H9 (cell line): ENCODE results near the gene AJUBA. TPM values are rescaled to one million over a fixed set of nuclear protein-coding genes. Genes with fewer than 3 reads are reported as not detected.

Experiments
- DNase-seq: peaks from one replicate; pipeline ENCODE4 v3.0.0-alpha.2; 2017
- H2AFZ ChIP-seq: one replicate; pipeline ENCODE4 v1.6.1; 2013; ENCODE audit warnings: mild to moderate bottlenecking, low read length, control low read depth, moderate library complexity
- H2AK5ac ChIP-seq: 2 replicates; pipeline ENCODE4 v1.6.1; 2013; ENCODE audit warnings: low read length, control low read depth, mixed read lengths; ENCODE audit not compliant: insufficient read length
- H2BK120ac ChIP-seq: one replicate; pipeline ENCODE4 v1.6.1; 2013; ENCODE audit warnings: low read depth, mild to moderate bottlenecking, low read length, control low read depth, inconsistent platforms; ENCODE audit not compliant: poor library complexity, severe bottlenecking
- H2BK12ac ChIP-seq: 2 replicates; pipeline ENCODE4 v1.6.1; 2013; ENCODE audit warnings: low read length, control low read depth, mixed read lengths, low read depth; ENCODE audit not compliant: insufficient read length
- H2BK15ac ChIP-seq: 2 replicates; pipeline ENCODE4 v1.6.1; 2013; ENCODE audit warnings: low read depth, low read length, control low read depth
- H2BK20ac ChIP-seq: one replicate; pipeline ENCODE4 v1.6.1; 2013; ENCODE audit warnings: low read depth, mild to moderate bottlenecking, low read length, control low read depth, inconsistent platforms; ENCODE audit not compliant: poor library complexity, severe bottlenecking
- H2BK5ac ChIP-seq: 2 replicates; pipeline ENCODE4 v1.6.1; 2013; ENCODE audit warnings: low read length, control low read depth, mixed read lengths; ENCODE audit not compliant: insufficient read length
- H3K14ac ChIP-seq: 2 replicates; pipeline ENCODE4 v1.6.1; 2013; ENCODE audit warnings: low read length, control low read depth; ENCODE audit not compliant: insufficient read depth
- H3K18ac ChIP-seq: 2 replicates; pipeline ENCODE4 v1.6.1; 2013; ENCODE audit warnings: low read depth, mild to moderate bottlenecking, mixed read lengths, low read length, control low read depth; ENCODE audit not compliant: insufficient read length
- H3K23ac ChIP-seq: 2 replicates; pipeline ENCODE4 v1.6.1; 2013; ENCODE audit warnings: low read length, control low read depth, mixed read lengths, low read depth; ENCODE audit not compliant: insufficient read length
- H3K23me2 ChIP-seq: 2 replicates; pipeline ENCODE4 v1.6.1; 2013; ENCODE audit warnings: low read depth, mild to moderate bottlenecking, mixed read lengths, low read length, control low read depth; ENCODE audit not compliant: insufficient read length, poor library complexity, severe bottlenecking
- H3K27ac ChIP-seq: 2 replicates; pipeline ENCODE4 v1.5.1; 2013; ENCODE audit warnings: low read length, control low read depth, mixed read lengths, low read depth; ENCODE audit not compliant: insufficient read length
- H3K27me3 ChIP-seq: 2 replicates; pipeline ENCODE4 v1.6.1; 2013; ENCODE audit warnings: low read length, control low read depth, inconsistent platforms; ENCODE audit not compliant: insufficient read depth
- H3K4ac ChIP-seq: 2 replicates; pipeline ENCODE4 v1.6.1; 2013; ENCODE audit warnings: low read depth, mild to moderate bottlenecking, control low read depth, inconsistent platforms, low read length, moderate library complexity
- H3K4me1 ChIP-seq: 2 replicates; pipeline ENCODE4 v1.6.1; 2013; ENCODE audit warnings: low read length, control low read depth, inconsistent platforms; ENCODE audit not compliant: insufficient read depth
- H3K4me2 ChIP-seq: 2 replicates; pipeline ENCODE4 v1.6.1; 2013; ENCODE audit warnings: low read length, control low read depth, mixed read lengths; ENCODE audit not compliant: insufficient read length, insufficient read depth
- H3K56ac ChIP-seq: 2 replicates; pipeline ENCODE4 v1.6.1; 2013; ENCODE audit warnings: low read depth, mild to moderate bottlenecking, mixed read lengths, low read length, control low read depth; ENCODE audit not compliant: insufficient read length
- H3K79me1 ChIP-seq: 2 replicates; pipeline ENCODE4 v1.6.1; 2013; ENCODE audit warnings: low read depth, mild to moderate bottlenecking, moderate library complexity, low read length, control low read depth, inconsistent platforms; ENCODE audit not compliant: insufficient read depth, poor library complexity, severe bottlenecking
- H3K79me2 ChIP-seq: 2 replicates; pipeline ENCODE4 v1.6.1; 2013; ENCODE audit warnings: low read length, control low read depth, inconsistent platforms; ENCODE audit not compliant: insufficient read depth
- H3K9ac ChIP-seq: 2 replicates; pipeline ENCODE4 v1.6.1; 2013; ENCODE audit warnings: low read length, control low read depth, mixed read lengths; ENCODE audit not compliant: insufficient read length; ENCODE audit errors: extremely low read depth
- H3K9me3 ChIP-seq: one replicate; pipeline ENCODE4 v1.6.1; 2013; ENCODE audit warnings: low read depth, low read length, inconsistent platforms; ENCODE audit not compliant: control insufficient read depth
- H3T11ph ChIP-seq: one replicate; pipeline ENCODE4 v1.6.1; 2013; ENCODE audit warnings: mild to moderate bottlenecking, low read length, control low read depth, inconsistent platforms
- H4K20me1 ChIP-seq: one replicate; pipeline ENCODE4 v1.6.1; 2013; ENCODE audit not compliant: control insufficient read depth, insufficient read length, insufficient read depth
- H4K5ac ChIP-seq: 2 replicates; pipeline ENCODE4 v1.6.1; 2013; ENCODE audit warnings: low read depth, mild to moderate bottlenecking, mixed read lengths, low read length, control low read depth; ENCODE audit not compliant: insufficient read length
- H4K8ac ChIP-seq: replicated peaks from 2 replicates; pipeline ENCODE4 v1.6.1; 2013; ENCODE audit warnings: low read length, control low read depth, mixed read lengths, low read depth; ENCODE audit not compliant: insufficient read length
- H4K91ac ChIP-seq: 2 replicates; pipeline ENCODE4 v1.6.1; 2013; ENCODE audit warnings: low read depth, mild to moderate bottlenecking, moderate library complexity, mixed read lengths, low read length, control low read depth; ENCODE audit not compliant: insufficient read length
- H3K27ac Mint-ChIP-seq, 3 experiments: 2 replicates in 2 of 3; 3 replicates in 1 of 3; pipeline ENCODE4 v1.8.0; 2020 to 2021; ENCODE audit warnings: mixed read lengths in 3 of 3, mild to moderate bottlenecking in 1 of 3, moderate library complexity in 1 of 3
- H3K27me3 Mint-ChIP-seq: 2 replicates; pipeline ENCODE4 v1.8.0; 2021; ENCODE audit warnings: low read depth, mild to moderate bottlenecking, moderate library complexity, mixed read lengths
- H3K36me3 Mint-ChIP-seq, 3 experiments: 2 replicates in 2 of 3; 3 replicates in 1 of 3; pipeline ENCODE4 v1.8.0; 2020 to 2021; ENCODE audit warnings: low read depth in 3 of 3, mixed read lengths in 3 of 3; ENCODE audit not compliant: insufficient read depth in 1 of 3
- H3K4me1 Mint-ChIP-seq, 2 experiments: 2 replicates each; pipeline ENCODE4 v1.8.0; 2020; ENCODE audit warnings: mixed read lengths in 2 of 2
- H3K4me3 Mint-ChIP-seq, 2 experiments: 2 replicates in 1 of 2; 3 replicates in 1 of 2; pipeline ENCODE4 v1.8.0; 2020 to 2021; ENCODE audit warnings: mild to moderate bottlenecking in 2 of 2, mixed read lengths in 2 of 2, moderate library complexity in 1 of 2
- H3K9me3 Mint-ChIP-seq, 2 experiments: 2 replicates in 1 of 2; 3 replicates in 1 of 2; pipeline ENCODE4 v1.8.0; 2020; ENCODE audit warnings: mild to moderate bottlenecking in 2 of 2, mixed read lengths in 2 of 2, moderate library complexity in 1 of 2
- WGBS: extraction: QIAGEN DNeasy Blood & Tissue Kit; methylation state at CpG from one replicate; pipeline ENCODE4 v1.1.7; 2013; ENCODE audit warnings: missing lambda C conversion rate, low lambda C conversion rate, mixed read lengths; ENCODE audit not compliant: insufficient read length; ENCODE audit errors: extremely low coverage; 5-methylcytosine and 5-hydroxymethylcytosine counted together
- total RNA-seq: library from RNA; stranded (reverse); gene quantifications from 2 replicates; pipeline ENCODE4 v1.2.1, GENCODE V29; 2021
- TF ChIP-seq, protein P1 (sequence below): fragments of 200-600 bp; sonication (generic); conservative IDR thresholded peaks from 3 replicates; pipeline ENCODE4 v1.8.0; 2021; ENCODE audit warnings: antibody characterized with exemption, mild to moderate bottlenecking

AJUBA gene
- total RNA-seq, 1 experiment from 2014 or later, result 44.9 TPM

- no peak overlapping the region for H4K91ac ChIP-seq
- Mint-ChIP-seq H3K4me3 (no peak overlapping the region), H3K36me3 (peaks cover 22 to 30% (median 29%) of the 10 kb centered on the region in 3 experiments), H3K4me1 (peaks cover 34 to 37% of the 10 kb centered on the region in 2 experiments), H3K9me3 (no peaks in the 10 kb centered on the region), H3K27me3 (no peaks in the 10 kb centered on the region), H3K27ac (peak overlapping the region in 2 of 3 experiments; percentile 9 to 91; a peak in 2 of 7 replicates)
- no peaks in the 10 kb centered on the region for H3K79me2 ChIP-seq
- H3K4ac ChIP-seq, result no peak overlapping the region
- no peak overlapping the region for H3K14ac ChIP-seq
- H3K9ac ChIP-seq, result peak overlapping the region; percentile 32
- no peaks in the 10 kb centered on the region for H3K27me3 ChIP-seq
- no peak overlapping the region for H2BK20ac ChIP-seq
- H4K8ac ChIP-seq, result no peak overlapping the region
- H3K56ac ChIP-seq, result no peak overlapping the region
- H4K20me1 ChIP-seq, result no peaks in the 10 kb centered on the region
- WGBS, result no CpG with 5 or more reads among the region's 8 CpGs
- H4K5ac ChIP-seq, result no peak overlapping the region
- no peak overlapping the region for H2AK5ac ChIP-seq
- no peak overlapping the region for H2BK5ac ChIP-seq
- no peak overlapping the region for H3K4me2 ChIP-seq
- H3T11ph ChIP-seq, result no peak overlapping the region
- H2BK15ac ChIP-seq, result no peak overlapping the region
- no peak overlapping the region for H2AFZ ChIP-seq
- H3K27ac ChIP-seq, result no peak overlapping the region
- H3K18ac ChIP-seq, result no peak overlapping the region
- H3K23me2 ChIP-seq, result no peaks in the 10 kb centered on the region
- H3K23ac ChIP-seq, result no peak overlapping the region
- no peaks in the 10 kb centered on the region for H3K4me1 ChIP-seq
- TF ChIP-seq, protein P1, sequence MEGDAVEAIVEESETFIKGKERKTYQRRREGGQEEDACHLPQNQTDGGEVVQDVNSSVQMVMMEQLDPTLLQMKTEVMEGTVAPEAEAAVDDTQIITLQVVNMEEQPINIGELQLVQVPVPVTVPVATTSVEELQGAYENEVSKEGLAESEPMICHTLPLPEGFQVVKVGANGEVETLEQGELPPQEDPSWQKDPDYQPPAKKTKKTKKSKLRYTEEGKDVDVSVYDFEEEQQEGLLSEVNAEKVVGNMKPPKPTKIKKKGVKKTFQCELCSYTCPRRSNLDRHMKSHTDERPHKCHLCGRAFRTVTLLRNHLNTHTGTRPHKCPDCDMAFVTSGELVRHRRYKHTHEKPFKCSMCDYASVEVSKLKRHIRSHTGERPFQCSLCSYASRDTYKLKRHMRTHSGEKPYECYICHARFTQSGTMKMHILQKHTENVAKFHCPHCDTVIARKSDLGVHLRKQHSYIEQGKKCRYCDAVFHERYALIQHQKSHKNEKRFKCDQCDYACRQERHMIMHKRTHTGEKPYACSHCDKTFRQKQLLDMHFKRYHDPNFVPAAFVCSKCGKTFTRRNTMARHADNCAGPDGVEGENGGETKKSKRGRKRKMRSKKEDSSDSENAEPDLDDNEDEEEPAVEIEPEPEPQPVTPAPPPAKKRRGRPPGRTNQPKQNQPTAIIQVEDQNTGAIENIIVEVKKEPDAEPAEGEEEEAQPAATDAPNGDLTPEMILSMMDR, result no peak
- no peak for DNase-seq
- H3K79me1 ChIP-seq, result no peaks in the 10 kb centered on the region
- H2BK120ac ChIP-seq, result no peak overlapping the region
- H2BK12ac ChIP-seq, result no peak overlapping the region
- no peaks in the 10 kb centered on the region for H3K9me3 ChIP-seq
Measured at GRCh38 chr14:23023022-23023794, 40.9 kb upstream of the AJUBA start.
